Left hindlimb (tissue), 1 donor: ENCODE measurements around the gene OR6X1.
A peak's percentile ranks its signal among the peaks of the same experiment; 100 is the strongest.
"Not testable (repeated sequence)": the region's sequence is repeated elsewhere in the genome, so short reads cannot be mapped to it uniquely, and the experiment has no call there.

Experiments
- DNase-seq: peaks from one replicate; pipeline ENCODE4 v3.0.0-alpha.2; 2018

OR6X1 gene

GRCh38 chr11:123751781-123752180, 2.5 kb downstream of the OR6X1 start:
- DNase-seq = no peak

GRCh38 chr11:123748349-123748748, 6.0 kb downstream of the OR6X1 start:
- DNase-seq = not testable (repeated sequence)

GRCh38 chr11:123745764-123746451, 8.4 kb downstream of the OR6X1 start:
- DNase-seq = no peak

DNA sequence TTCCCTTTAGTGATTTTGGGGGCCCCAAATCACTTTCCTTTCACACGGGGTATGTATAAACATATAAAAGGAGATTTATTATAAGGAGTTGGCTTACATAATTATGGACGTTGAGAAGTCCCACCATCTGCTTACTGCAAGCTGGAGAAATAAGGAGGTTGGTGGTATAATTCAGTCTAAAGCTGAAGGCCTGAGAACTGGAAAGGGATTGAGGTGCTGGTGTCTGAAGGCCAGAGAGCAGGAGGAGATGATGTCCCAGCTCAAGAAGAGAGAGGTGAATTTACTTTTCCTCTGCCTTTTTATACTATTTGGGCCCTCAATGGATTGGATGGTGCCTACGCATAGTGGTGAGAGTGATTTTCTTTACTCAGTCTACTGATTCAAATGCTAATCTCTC, 11.6 kb downstream of the OR6X1 start:
- no peak for DNase-seq

DNA sequence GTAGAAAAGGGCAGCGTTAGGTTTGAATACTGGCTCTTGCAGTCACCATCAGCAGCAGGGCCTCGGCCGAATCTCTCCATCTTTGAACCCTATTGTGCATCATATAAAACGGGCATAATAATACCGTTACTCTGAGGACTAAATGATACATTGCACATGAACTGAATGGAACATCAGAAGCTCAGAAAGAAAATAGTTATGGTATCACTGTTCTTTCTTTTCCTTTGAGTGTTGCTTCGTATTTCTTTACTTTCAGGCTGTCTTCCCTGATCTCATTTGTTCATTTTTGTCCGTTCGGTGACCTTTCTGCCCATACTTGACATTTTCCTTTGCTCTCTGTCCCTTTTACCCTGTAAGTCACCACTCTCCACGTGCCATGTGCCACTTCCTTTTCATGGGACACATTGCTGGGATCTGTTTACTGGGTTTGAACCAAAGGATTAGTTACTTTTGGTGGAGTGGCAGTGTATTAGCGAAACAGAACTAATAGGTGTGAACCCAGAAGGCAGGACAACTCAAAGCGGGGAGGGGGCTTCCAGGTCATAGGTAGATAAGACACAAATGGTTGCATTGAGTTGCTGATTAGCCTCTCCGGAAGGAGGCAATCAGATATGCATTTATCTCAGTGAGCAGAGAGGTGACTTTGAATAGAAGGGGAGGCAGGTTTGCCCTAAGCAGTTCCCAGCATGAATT, 12.1 kb downstream of the OR6X1 start:
- DNase-seq = no peak

- DNase-seq = peak; percentile 92
These were observed 12.9 kb downstream of the OR6X1 start, which contains the start of gene ZNF202 for GRCh38 chr11:123741159-123742030. ZNF202 (minus strand) TSS chr11:123741660; CDS start chr11:123730888, 10,772 bp downstream.

- DNase-seq = no peak
These were observed 13.5 kb downstream of the OR6X1 start for GRCh38 chr11:123740787-123741158.

GRCh38 chr11:123738374-123738773, 15.9 kb downstream of the OR6X1 start:
- DNase-seq = no peak

GRCh38 chr11:123736769-123737168, 17.5 kb downstream of the OR6X1 start:
- no peak for DNase-seq

GRCh38 chr11:123729602-123730001, 24.7 kb downstream of the OR6X1 start:
- no peak for DNase-seq

DNA sequence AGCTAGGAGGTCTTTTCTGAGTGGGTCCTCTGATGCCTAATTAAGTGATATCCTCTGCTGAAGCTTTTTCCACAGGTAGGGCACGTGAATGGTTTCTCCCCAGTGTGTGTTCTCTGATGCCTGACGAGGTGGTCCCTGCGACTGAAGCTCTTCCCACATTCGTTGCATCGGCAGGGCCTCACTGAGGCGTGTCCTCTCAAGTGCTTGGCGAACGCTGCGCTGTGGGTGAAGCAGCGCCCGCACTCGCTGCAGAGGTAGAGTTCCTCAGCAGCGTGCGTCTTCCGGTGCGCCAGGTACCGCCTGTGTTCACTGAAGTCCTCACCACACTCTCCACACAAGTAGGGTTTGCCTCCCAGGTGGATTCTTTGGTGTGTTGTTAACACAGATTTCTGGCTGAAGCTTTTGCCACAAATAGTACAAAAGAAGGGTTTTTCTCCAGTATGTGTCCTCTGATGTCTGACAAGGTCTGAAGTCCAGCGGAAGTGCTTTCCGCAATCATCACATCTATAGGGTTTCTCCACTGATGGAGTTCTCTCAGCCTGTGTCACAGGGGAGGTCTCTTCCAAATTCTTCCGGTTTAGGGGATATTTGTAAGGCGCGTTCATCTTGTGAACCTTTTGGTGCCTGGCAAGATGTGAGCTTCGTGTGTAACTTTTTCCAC, 28.2 kb downstream of the OR6X1 start:
- DNase-seq = no peak

DNA sequence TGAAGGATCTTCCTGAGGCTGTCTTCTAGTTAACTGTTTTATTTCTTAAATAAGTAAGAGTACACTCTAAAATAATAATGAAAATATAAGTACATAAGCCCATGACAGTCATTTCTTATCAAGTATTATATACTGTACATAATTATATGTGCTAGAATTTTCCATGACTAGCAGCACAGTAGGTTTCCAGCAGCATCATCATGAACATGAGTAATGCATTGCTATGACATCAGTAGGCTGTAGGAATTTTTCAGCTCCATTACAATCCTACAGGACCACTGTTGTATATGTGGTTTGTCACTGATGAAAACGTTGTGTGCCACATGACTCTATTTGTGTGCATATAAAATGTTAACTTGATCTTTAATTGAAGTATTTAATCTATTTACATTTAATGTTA, 34.9 kb downstream of the OR6X1 start:
- DNase-seq = no peak

DNA sequence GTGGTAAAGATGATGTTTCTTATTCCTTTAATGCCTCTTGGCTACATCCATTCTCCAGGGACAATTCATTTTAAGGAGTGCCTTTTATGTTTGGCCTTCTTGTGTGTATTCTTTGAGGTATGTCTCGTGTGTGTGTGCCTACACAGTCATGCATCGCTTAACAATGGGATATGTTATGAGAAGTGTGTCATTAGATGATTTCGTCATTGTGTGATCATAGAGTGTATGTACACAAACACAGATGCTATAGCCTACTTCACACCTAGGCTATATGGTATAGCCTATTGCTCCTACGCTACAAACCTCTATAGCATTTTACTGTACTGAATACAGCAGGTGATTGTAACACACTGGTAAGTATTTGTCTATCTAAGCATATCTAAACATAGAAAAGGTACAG, 35.8 kb downstream of the OR6X1 start:
- no peak for DNase-seq

DNA sequence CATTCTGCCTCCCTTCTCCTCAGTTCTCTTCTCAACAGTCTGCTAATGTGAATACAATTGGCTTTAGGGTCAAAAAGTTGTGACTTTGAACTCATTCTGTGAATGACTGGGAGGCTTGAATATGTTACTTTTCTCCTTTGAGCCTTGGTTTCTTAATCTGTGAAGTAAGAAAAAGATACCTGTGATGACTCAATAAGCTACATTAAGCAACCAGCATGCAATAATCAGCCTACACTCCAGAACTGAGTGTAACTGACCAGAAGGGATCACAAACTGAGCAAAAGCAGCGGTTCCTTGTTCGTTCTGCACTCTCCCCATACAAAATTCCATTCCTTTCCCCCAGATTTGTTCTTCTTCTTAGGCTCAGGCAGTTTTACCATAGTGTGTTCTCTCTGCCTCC, 36.3 kb downstream of the OR6X1 start:
- DNase-seq = no peak

DNA sequence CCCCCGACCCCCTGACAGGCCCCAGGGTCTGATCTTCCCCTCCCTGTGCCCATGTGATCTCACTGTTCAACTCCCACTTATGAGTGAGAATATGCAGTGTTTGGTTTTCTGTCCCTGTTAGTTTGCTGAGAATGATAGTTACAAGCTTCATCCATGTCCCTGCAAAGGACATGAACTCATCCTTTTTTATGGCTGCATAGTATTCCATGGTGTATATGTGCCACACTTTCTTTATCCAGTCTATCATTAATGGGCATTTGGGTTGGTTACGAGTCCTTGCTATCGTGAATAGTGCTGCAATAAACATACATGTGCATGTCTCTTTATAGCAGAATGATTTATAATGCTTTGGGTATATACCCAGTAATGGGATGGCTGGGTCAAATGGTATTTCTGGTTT, 41.7 kb downstream of the OR6X1 start:
- DNase-seq = not testable (repeated sequence)

- peak; percentile 55 for DNase-seq
These were observed 46.6 kb downstream of the OR6X1 start for GRCh38 chr11:123707606-123708205.

DNA sequence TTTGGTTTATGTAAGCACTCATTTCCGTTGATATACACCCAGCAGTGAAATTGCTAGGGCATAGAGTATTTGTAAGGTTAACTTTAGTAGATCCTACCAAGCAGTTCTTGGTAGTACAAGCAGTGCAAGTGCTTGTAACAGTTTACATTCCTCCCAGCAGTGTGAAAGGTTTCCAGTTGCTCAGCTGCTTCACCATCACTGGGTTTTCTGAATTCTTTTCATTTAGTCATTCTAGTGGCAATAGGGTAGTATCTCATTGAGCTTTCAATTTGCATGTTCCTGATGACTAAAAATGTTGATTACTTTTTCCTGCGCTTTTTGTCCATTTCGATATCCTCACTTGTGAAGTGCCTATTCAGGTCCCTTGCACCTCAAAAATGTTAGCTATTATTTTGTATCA, 47.1 kb downstream of the OR6X1 start:
- no peak for DNase-seq

DNA sequence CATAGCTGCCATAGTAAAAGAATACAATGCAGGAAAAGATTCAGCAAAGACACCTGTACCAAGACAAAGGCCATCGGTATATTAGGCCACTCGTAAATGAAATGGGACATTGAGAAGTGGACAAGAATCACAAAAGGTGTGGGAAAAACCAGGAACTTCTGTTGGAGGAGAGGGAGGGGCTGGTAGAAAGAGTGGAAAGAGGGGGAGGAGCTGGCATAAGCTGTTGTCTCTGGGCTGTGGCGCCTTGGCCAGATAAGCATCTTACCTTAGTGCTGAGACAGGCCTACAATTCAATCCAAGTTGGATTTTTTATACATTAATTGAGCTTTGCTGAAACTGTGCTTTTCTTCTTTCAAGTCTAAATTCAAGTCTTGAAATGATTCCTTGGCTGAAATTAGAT, 50.0 kb downstream of the OR6X1 start:
- DNase-seq = no peak
